Measurements from ENCODE around the gene GNB1L. TPM values are rescaled to one million over a fixed set of nuclear protein-coding genes. Genes with fewer than 3 reads are reported as not detected.

The GNB1L gene
- total RNA-seq, 1 donor, result 5.2 TPM

DNA sequence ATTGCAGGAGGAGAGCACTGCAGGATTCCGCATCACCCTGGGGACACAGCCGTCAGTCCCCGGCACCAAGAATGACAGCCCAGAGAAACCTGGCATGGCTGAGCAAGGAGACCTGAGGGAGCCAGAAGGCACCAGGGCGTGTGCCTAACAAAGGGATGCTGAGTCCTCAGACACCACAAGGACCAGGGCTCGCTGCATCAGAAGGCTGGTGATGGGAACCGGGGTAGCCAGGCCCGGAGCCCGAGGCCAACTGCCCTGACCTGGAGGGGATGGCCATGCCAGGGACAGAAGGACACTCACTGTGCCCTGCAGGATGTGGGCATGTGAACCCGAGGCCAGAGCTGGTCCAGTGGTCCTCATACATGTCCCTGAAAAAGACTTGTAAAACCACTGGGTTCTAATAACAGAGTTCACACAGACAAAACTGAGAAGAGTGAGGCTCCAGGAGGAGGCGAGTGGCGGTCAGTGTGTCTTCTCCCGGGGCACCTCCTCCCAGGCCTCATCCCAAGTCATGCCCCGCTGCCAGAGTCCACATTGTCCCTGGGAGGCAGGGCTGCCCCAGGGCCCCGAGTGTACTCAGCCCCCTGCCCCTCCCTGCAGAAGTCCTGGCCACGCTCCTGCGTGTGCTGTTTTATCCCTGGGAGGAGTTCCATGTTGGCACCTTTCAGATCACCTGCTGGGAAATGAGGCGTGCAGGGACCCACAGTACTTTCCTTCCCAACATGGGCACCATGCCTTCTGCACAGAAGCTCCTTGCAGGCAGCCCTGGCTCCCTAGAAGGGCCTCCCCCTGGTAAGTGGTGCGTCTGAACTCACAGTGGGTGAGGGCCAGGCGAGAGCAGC is 51.6 kb downstream of the GNB1L start:
- no peak overlapping the region for H3K4me3 ChIP-seq (ENCODE audit: low read depth, low read length)
- no peak for DNase-seq (ENCODE audit: low read depth)
- TF ChIP-seq, protein P1, sequence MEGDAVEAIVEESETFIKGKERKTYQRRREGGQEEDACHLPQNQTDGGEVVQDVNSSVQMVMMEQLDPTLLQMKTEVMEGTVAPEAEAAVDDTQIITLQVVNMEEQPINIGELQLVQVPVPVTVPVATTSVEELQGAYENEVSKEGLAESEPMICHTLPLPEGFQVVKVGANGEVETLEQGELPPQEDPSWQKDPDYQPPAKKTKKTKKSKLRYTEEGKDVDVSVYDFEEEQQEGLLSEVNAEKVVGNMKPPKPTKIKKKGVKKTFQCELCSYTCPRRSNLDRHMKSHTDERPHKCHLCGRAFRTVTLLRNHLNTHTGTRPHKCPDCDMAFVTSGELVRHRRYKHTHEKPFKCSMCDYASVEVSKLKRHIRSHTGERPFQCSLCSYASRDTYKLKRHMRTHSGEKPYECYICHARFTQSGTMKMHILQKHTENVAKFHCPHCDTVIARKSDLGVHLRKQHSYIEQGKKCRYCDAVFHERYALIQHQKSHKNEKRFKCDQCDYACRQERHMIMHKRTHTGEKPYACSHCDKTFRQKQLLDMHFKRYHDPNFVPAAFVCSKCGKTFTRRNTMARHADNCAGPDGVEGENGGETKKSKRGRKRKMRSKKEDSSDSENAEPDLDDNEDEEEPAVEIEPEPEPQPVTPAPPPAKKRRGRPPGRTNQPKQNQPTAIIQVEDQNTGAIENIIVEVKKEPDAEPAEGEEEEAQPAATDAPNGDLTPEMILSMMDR (IDR thresholded peaks at IDR 0.05; ENCODE audit: insufficient read depth, low read depth, low read length), result no peak

DNA sequence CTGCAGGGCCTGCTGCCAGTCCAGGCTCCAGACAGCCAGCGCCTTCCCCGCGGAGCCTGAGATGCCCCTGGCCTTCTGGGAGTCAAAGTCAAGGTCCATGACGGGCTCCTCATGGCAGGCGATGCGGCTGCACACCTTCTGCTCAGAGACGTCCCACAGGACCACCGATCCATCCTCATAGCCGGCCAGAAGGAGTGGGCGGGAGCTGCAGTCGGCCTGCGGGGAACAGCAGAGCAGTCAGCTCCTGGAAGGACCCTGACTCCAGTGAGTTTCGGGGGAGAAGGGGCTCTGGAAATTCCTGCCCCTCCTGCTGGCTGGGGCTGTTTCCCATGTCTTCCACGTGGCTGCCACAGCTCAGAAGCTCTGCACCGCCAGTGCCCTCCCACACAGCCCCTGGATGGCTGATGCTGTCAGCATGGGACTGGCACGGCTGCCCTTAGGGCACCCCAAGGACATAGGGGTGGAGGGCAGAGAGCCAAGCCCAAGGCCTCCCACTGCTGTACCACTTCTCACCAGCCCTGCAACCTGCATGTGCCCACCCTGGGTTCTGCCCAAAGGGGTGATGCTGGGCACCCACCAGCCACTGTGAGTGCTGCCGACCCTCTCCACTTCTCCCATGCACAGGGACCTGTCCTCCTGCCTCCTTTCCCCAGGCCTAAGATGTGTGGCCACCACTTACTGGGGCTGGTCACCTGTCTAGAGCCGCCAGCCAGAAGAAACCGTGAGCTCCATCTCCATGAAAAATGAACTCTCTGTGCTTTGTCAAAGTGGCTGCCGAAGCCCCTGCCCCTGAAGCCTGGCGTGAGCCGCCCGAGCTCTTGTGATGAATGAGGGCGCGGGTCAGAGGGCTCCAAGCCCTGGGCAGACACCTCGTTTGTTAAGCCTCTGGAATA is 52.4 kb downstream of the GNB1L start:
- H3K4me3 ChIP-seq (ENCODE audit: low read depth, low read length), result no peak overlapping the region
- DNase-seq (ENCODE audit: low read depth), result no peak
- TF ChIP-seq, protein P1 (IDR thresholded peaks at IDR 0.05; ENCODE audit: insufficient read depth, low read depth, low read length), result no peak

DNA sequence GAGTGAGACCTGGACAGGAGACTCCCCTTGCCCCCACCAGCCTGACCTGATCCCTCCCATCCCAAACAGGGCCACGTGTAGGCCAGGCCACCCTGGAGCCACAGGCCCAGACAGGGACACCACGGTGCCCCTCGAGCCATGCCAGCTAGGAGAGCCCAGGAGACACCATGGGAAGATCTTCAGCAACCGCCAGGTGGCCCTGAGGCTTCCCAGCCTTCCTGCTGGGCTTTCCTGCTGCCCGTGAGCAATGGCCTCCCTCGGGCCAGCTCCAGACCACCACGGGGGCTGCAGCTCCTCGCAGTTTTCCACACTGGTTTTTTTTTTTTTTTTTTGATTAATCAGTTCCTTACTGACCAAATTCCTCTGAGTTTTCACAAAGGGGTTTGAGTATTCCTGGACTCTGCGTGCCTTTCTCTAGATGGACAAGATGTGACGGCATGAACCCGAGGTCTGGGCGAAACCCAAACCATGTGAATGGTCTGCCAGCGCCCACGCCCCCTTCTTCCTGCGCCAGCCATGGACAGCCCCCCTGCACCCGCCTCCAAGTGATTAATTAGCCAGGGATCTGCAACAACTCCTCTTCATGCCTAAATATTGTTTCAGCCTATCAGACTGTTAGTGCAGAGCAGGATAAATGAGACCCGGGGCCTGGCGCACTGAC is 53.2 kb downstream of the GNB1L start:
- no peak overlapping the region for H3K4me3 ChIP-seq (ENCODE audit: low read depth, low read length)
- no peak for DNase-seq (ENCODE audit: low read depth)
- TF ChIP-seq, protein P1 (IDR thresholded peaks at IDR 0.05; ENCODE audit: insufficient read depth, low read depth, low read length), result no peak

DNA sequence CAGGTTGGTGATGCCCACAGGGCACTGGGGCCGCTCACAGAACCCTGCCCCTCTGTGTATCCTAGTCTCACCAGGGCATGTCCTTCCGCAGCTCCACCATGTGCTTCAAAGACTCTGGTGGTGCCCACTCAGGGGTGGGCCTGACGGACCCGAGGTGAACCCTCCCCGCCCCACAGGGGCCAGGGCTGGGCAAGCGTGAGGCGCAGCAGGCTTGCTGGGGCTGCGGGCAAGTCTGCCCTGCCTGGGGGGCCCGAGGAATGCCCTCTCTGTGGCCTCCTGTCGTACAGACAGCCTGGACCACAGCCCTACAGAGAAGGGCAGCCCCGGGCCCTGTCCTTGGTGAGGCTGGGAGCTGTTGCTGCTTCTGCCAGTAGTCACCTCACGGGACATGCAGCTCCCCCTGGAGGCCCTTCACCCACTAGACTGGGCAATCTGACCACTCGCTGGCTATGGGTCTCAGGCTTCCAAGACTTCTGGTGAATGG is 53.9 kb downstream of the GNB1L start:
- peak; percentile 39 for DNase-seq (ENCODE audit: low read depth)

DNA sequence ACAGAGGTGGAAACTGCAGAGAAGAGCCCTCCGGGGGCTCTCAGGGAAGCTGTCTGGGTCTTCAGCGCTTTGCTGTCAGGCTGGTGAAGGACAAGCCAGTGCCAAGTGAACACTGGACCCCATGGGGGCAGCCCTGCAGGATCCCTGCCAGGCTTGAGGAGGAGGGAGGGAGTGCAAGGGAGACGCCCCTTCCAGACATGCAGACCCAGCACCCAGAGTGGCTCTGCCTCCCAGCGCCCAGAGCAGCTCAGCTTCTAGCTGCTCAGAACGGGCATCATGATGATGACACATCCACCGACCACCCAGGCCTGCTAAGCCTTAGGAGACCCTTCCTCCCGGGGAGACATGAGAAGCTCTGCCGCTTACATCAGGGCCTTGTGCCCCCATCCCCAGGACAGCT is 54.4 kb downstream of the GNB1L start:
- no peak overlapping the region for H3K4me3 ChIP-seq (ENCODE audit: low read depth, low read length)
- no peak for DNase-seq (ENCODE audit: low read depth)
- TF ChIP-seq, protein P1 (IDR thresholded peaks at IDR 0.05; ENCODE audit: insufficient read depth, low read depth, low read length), result no peak

More for the DNA sequence above, 53.9 kb downstream of the GNB1L start:
- no peak overlapping the region for H3K4me3 ChIP-seq (ENCODE audit: low read depth, low read length)
- TF ChIP-seq, protein P1 (IDR thresholded peaks at IDR 0.05; ENCODE audit: insufficient read depth, low read depth, low read length), result peak; percentile 52

Data from fibroblast of villous mesenchyme (primary cell).